ENCODE measurements around the gene TMEM30B. TPM values are rescaled to one million over a fixed set of nuclear protein-coding genes. Genes with fewer than 3 reads are reported as not detected.
A peak's percentile ranks its signal among the peaks of the same experiment; 100 is the strongest.

TMEM30B gene
- total and polyA plus RNA-seq, 10 of the 15 experiments (the other 5 are each of a cell fraction or from before 2014, with no cell fraction given): 0.10 TPM; not detected in 9

GRCh38 chr14:61329478-61330051 is 48.4 kb upstream of the TMEM30B start:
- BruUV-seq (replicated peaks): no TSS peak
- H3K4me3 ChIP-seq: peak overlapping the region; percentile 39
- ChIA-PET RAD21 (ENCODE audit: unreplicated experiment) (interaction anchor here (0.7 to 7.4 kb wide), 9 partner anchors 12 to 508 kb away, joined by 3 to 61 read pairs (median 5); no protein-coding TSS in a partner anchor), POLR2A (interaction anchor here (0.9 to 4.5 kb wide), 7 partner anchors 9 to 112 kb away, joined by 3 to 27 read pairs (median 4); no protein-coding TSS in a partner anchor), CTCF (interaction anchor here (1.0 to 1.4 kb wide), 4 partner anchors 28 to 141 kb away, joined by 3 to 6 read pairs (median 3); no protein-coding TSS in a partner anchor), SMC1A (ENCODE audit: uncharacterized antibody, unreplicated experiment) (interaction anchor here (0.6 to 5.5 kb wide), 9 partner anchors 13 to 81 kb away, joined by 3 to 48 read pairs (median 5); no protein-coding TSS in a partner anchor)
- WGBS (ENCODE audit: insufficient coverage, insufficient replicate concordance, low lambda C conversion rate, missing lambda C conversion rate): 80% methylated on average over 8 of the region's 8 CpGs
- ATAC-seq (peak; percentile 76), DNase-seq (ENCODE audit: low read depth, low spot score) (peak; percentile 59), FAIRE-seq (no peak)
- no peaks in the 10 kb centered on the region for H3K27me3 ChIP-seq (replicated peaks in 1 of 2; ENCODE audit: control insufficient read depth in 2 of 2, insufficient read depth in 2 of 2, low read length in 1 of 2)
- H3K9me3 ChIP-seq (replicated peaks; ENCODE audit: control insufficient read depth, insufficient read depth, low read length): peaks cover 5% of the 10 kb centered on the region; the same call in 1 of the 3 replicates
- H3K9ac ChIP-seq (ENCODE audit: control insufficient read depth, insufficient read depth, low read length): no peak overlapping the region; the same call in 1 of the 2 replicates
- H3K27ac ChIP-seq (ENCODE audit: control insufficient read depth, insufficient read depth): peak overlapping the region; percentile 82
- no peak overlapping the region for H2AFZ ChIP-seq (ENCODE audit: control insufficient read depth, low read depth, low read length)
- in situ Hi-C loops (cut with MboI) (no loop called here), intact Hi-C loops (cut with micrococcal nuclease; ENCODE audit: unreplicated experiment) (no loop called here)
- peak overlapping the region; percentile 71 for H3K4me2 ChIP-seq (ENCODE audit: control insufficient read depth, insufficient read depth)
- H3K4me1 ChIP-seq (ENCODE audit: control insufficient read depth, insufficient read depth, low read length): peaks cover 25% of the 10 kb centered on the region
- H3K36me3 ChIP-seq (ENCODE audit: control insufficient read depth in 2 of 2, insufficient read depth in 2 of 2, low read length in 1 of 2): no peaks in the 10 kb centered on the region
- no peaks in the 10 kb centered on the region for H4K20me1 ChIP-seq (ENCODE audit: control insufficient read depth, insufficient read depth)
- peaks cover 94% of the 10 kb centered on the region for H3K79me2 ChIP-seq (ENCODE audit: control insufficient read depth, insufficient read depth, low read length)
- 0 out of 2 replicates have a peak, but pooled peaks have one; percentile 32 for TF ChIP-seq NKRF (conservative IDR thresholded peaks at IDR 0.05)
- TF ChIP-seq IRF4 (IDR thresholded peaks at IDR 0.05; ENCODE audit: low read depth, low read length): peak; percentile 97
- TF ChIP-seq ZNF24 (IDR thresholded peaks at IDR 0.05): peak; percentile 56; the same call in 1 of the 2 replicates
- TF ChIP-seq SKIL (IDR thresholded peaks at IDR 0.05; ENCODE audit: low read depth, poor library complexity, severe bottlenecking): peak; percentile 50
- TF ChIP-seq ATF7 (IDR thresholded peaks at IDR 0.05; ENCODE audit: low read depth): peak; percentile 21
- peak in 1 of 2 experiments; percentile 88; a peak in 2 of 4 replicates for TF ChIP-seq EP300 (IDR thresholded peaks at IDR 0.05; ENCODE audit: borderline replicate concordance in 1 of 2, control insufficient read depth in 1 of 2, low read depth in 2 of 2, low read length in 2 of 2)
- peak; percentile 52 for TF ChIP-seq JUNB (IDR thresholded peaks at IDR 0.05)
- TF ChIP-seq SMAD5 (IDR thresholded peaks at IDR 0.05; ENCODE audit: low read depth): no peak
- TF ChIP-seq IKZF2 (IDR thresholded peaks at IDR 0.05): peak; percentile 97 to 98
- peak; percentile 77 for TF ChIP-seq EED (IDR thresholded peaks at IDR 0.05; ENCODE audit: low read depth)
- TF ChIP-seq RB1 (IDR thresholded peaks at IDR 0.05; ENCODE audit: borderline replicate concordance): no peak
- TF ChIP-seq SPI1 (IDR thresholded peaks at IDR 0.05; ENCODE audit: borderline replicate concordance, insufficient read depth, low read depth, low read length): peak; percentile 97
- TF ChIP-seq MTA2 (IDR thresholded peaks at IDR 0.05; ENCODE audit: low read depth): peak; percentile 96
- 0 out of 2 replicates have a peak, but pooled peaks have one; percentile 48 for TF ChIP-seq MTA3 (IDR thresholded peaks at IDR 0.05; ENCODE audit: borderline replicate concordance, low read length)
- TF ChIP-seq BCL11A (IDR thresholded peaks at IDR 0.05; ENCODE audit: low read depth, low read length): peak; percentile 70; the same call in 1 of the 2 replicates
- TF ChIP-seq BMI1 (IDR thresholded peaks at IDR 0.05; ENCODE audit: borderline replicate concordance): peak; percentile 68
- TF ChIP-seq NBN (IDR thresholded peaks at IDR 0.05): peak; percentile 81; the same call in 1 of the 2 replicates
- peak; percentile 86; the same call in 1 of the 2 replicates for TF ChIP-seq RELB (IDR thresholded peaks at IDR 0.05; ENCODE audit: low read depth)
- peak; percentile 60; the same call in 1 of the 2 replicates for TF ChIP-seq ZNF217 (IDR thresholded peaks at IDR 0.05)
